ENCODE data around the gene SLC9A3. TPM values are rescaled to one million over a fixed set of nuclear protein-coding genes. Genes with fewer than 3 reads are reported as not detected.

SLC9A3 gene
- total RNA-seq, 4 donors from 2014 or later: 1.7 to 5.0 (median 2.8) TPM

GRCh38 chr5:501105-501830 is 23.0 kb downstream of the SLC9A3 start:
- WGBS: 79% methylated on average over 9 of the region's 41 CpGs
- DNase-seq (ENCODE audit: extremely low spot score): no peak
- Histone ChIP-seq H3K4me1 (peaks cover 0 to 5% (median 0%) of the 10 kb centered on the region in 4 donors), H3K36me3 (no peaks in the 10 kb centered on the region), H3K27ac (replicated peaks in 1 of 4) (no peak overlapping the region), H3K27me3 (peaks cover 0 to 94% (median 5%) of the 10 kb centered on the region in 4 donors), H3K9me3 (no peaks in the 10 kb centered on the region), H3K4me3 (no peak overlapping the region)
- TF ChIP-seq EP300 (IDR thresholded peaks at IDR 0.05): no peak
- TF ChIP-seq CTCF (IDR thresholded peaks at IDR 0.05): no peak
- TF ChIP-seq POLR2A (IDR thresholded peaks at IDR 0.05; ENCODE audit: low read depth): no peak
- no peak for TF ChIP-seq POLR2AphosphoS5 (IDR thresholded peaks at IDR 0.05)
- intact Hi-C loops (cut with DNase I): no loop called here

- Histone ChIP-seq H3K36me3 (no peaks in the 10 kb centered on the region), H3K4me1 (peaks cover 0 to 5% (median 0%) of the 10 kb centered on the region in 4 donors), H3K27ac (replicated peaks in 1 of 4) (no peak overlapping the region), H3K4me3 (no peak overlapping the region), H3K27me3 (peaks cover 0 to 92% (median 4%) of the 10 kb centered on the region in 4 donors), H3K9me3 (no peaks in the 10 kb centered on the region)
- TF ChIP-seq POLR2A (IDR thresholded peaks at IDR 0.05; ENCODE audit: low read depth) (no peak), EP300 (IDR thresholded peaks at IDR 0.05) (no peak), POLR2AphosphoS5 (IDR thresholded peaks at IDR 0.05) (no peak), CTCF (IDR thresholded peaks at IDR 0.05) (no peak)
- 83% methylated on average over 10 of the region's 10 CpGs for WGBS
- no peak for DNase-seq (ENCODE audit: extremely low spot score)
- intact Hi-C loops (cut with DNase I): no loop called here
Measured at GRCh38 chr5:500491-500890, 23.8 kb downstream of the SLC9A3 start.

GRCh38 chr5:499233-500209 is 24.7 kb downstream of the SLC9A3 start:
- H3K4me3 ChIP-seq: no peak overlapping the region
- peaks cover 0 to 5% (median 0%) of the 10 kb centered on the region in 4 donors for H3K4me1 ChIP-seq
- H3K27ac ChIP-seq (replicated peaks in 1 of 4): no peak overlapping the region
- intact Hi-C loops (cut with DNase I): no loop called here
- DNase-seq (ENCODE audit: extremely low spot score): no peak
- WGBS: 89% methylated on average over 24 of the region's 32 CpGs
- H3K36me3 ChIP-seq: no peaks in the 10 kb centered on the region
- H3K27me3 ChIP-seq: peaks cover 0 to 92% (median 4%) of the 10 kb centered on the region in 4 donors
- H3K9me3 ChIP-seq: no peaks in the 10 kb centered on the region
- TF ChIP-seq EP300 (IDR thresholded peaks at IDR 0.05): no peak
- TF ChIP-seq POLR2AphosphoS5 (IDR thresholded peaks at IDR 0.05): no peak
- TF ChIP-seq POLR2A (IDR thresholded peaks at IDR 0.05; ENCODE audit: low read depth): no peak
- no peak for TF ChIP-seq CTCF (IDR thresholded peaks at IDR 0.05)

GRCh38 chr5:497871-498509 is 26.3 kb downstream of the SLC9A3 start:
- Histone ChIP-seq H3K36me3 (no peaks in the 10 kb centered on the region), H3K27me3 (peaks cover 0 to 92% (median 8%) of the 10 kb centered on the region in 4 donors), H3K9me3 (no peaks in the 10 kb centered on the region), H3K27ac (replicated peaks in 1 of 4) (no peak overlapping the region), H3K4me3 (no peak overlapping the region), H3K4me1 (peaks cover 0 to 5% (median 2%) of the 10 kb centered on the region in 4 donors)
- WGBS: 72% methylated on average over 32 of the region's 40 CpGs
- intact Hi-C loops (cut with DNase I): no loop called here
- TF ChIP-seq POLR2AphosphoS5 (IDR thresholded peaks at IDR 0.05) (no peak), POLR2A (IDR thresholded peaks at IDR 0.05; ENCODE audit: low read depth) (no peak), EP300 (IDR thresholded peaks at IDR 0.05) (no peak)
- DNase-seq (ENCODE audit: extremely low spot score): no peak

All from esophagus muscularis mucosa (tissue), 4 donors.